Measurements from ENCODE around the gene PPP2R5D.

PPP2R5D gene

DNA sequence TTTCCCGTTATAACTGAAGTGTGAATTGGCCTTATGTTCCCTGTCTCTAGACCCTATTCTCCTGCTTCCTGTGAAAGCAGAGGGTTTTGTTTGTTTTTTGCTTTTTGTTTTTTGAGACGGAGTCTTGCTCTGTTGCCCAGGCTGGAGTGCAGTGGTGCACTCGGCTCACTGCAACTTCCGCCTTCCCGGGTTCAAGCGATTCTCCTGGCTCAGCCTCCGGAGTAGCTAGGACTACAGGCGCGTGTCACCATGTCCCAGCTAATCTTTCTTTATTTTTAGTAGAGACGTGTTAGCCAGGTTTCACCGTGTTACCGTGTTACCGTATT is 24.5 kb upstream of the PPP2R5D start:
- no peak for TF ChIP-seq ZNF274 (IDR thresholded peaks at IDR 0.05; ENCODE audit: low read depth, low read length)
- peak overlapping the region; percentile 27; the same call in 1 of the 2 replicates for H3K4me3 ChIP-seq (ENCODE audit: low read length)

DNA sequence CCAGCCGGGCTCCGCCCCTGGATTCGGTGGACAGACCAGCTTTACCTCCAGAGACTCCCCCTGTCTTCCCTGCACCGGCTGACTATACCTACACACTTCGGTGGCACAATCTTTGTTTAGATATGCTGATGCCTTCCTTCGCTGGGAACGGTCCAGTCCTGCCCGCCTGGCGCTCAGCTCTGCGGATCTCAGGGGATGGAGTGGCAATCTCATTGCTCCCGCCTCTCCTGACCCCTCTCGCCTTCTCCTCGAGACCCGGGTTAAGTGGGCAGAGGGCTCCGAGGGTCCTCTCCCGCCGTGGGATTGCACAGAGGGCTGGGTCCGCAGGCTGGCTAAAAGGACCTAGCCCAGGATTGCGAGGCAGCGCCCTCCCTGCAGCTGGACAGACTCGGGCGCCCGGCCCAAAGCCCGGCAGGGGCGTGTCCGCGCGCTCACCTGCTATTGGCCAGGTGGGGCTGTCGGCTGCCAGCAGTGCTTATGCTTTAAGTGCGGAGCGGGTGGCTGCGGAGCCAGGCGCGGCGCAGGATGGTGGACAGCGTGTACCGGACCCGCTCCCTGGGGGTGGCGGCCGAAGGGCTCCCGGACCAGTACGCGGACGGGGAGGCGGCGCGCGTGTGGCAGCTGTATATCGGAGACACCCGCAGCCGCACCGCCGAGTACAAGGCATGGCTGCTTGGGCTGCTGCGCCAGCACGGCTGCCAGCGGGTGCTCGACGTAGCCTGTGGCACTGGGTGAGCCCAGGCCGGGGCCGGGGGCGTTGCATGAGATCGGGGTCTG is 23.9 kb upstream of the PPP2R5D start, which contains the start of gene GNMT:
Gene GNMT, plus strand, starts transcription at position 512 of the 777 bp plus-strand sequence. Its CDS starts 14 bp downstream, at position 526.
- TF ChIP-seq ZNF274 (IDR thresholded peaks at IDR 0.05; ENCODE audit: low read depth, low read length) = no peak

DNA sequence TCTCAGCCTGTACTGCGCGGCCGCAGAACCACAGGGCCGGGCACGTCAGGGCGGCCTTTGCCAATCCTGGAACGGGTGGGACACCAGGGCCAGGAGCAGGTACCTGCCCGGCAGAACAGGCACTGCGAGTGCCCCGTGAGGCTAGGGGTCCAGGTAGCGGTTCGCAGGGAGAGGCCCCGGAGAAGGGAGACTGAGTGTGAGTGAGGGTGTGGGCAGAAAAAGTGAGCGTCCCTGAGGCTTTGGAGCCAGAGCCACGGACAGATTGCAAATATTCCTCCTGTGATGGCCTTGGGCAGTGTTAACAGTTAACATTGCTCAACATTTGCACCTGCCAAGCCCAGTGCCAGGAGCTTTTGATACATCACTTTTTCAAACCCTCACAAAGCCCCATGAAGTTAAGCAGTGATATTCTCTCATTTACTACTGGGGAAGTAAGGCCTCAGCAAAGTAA is 23.3 kb upstream of the PPP2R5D start:
- no peak overlapping the region for H3K4me3 ChIP-seq (ENCODE audit: low read length)
- no peak for TF ChIP-seq ZNF274 (IDR thresholded peaks at IDR 0.05; ENCODE audit: low read depth, low read length)

More for the DNA sequence above, 23.9 kb upstream of the PPP2R5D start, which contains the start of gene GNMT:
- peak within 1 kb of the TSS; percentile 27; the same call in 1 of the 2 replicates for H3K4me3 ChIP-seq (ENCODE audit: low read length)

DNA sequence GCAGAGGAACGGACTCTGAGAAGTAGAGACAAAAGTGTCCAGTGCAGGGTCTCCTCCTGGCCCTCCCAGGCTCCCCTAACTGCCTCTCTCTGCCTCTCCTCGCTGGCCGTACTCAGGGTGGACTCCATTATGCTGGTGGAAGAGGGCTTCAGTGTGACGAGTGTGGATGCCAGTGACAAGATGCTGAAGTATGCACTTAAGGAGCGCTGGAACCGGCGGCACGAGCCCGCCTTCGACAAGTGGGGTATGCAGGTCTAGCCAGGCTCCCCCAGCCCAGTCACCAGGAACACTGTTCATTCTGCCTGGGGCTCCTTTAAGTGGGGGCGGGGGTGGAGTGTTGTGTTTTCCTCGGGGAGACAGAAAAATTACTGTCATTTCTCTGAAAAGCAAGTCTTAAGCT is 22.3 kb upstream of the PPP2R5D start:
- H3K4me3 ChIP-seq (ENCODE audit: low read length) = no peak overlapping the region
- TF ChIP-seq ZNF274 (IDR thresholded peaks at IDR 0.05; ENCODE audit: low read depth, low read length) = no peak

DNA sequence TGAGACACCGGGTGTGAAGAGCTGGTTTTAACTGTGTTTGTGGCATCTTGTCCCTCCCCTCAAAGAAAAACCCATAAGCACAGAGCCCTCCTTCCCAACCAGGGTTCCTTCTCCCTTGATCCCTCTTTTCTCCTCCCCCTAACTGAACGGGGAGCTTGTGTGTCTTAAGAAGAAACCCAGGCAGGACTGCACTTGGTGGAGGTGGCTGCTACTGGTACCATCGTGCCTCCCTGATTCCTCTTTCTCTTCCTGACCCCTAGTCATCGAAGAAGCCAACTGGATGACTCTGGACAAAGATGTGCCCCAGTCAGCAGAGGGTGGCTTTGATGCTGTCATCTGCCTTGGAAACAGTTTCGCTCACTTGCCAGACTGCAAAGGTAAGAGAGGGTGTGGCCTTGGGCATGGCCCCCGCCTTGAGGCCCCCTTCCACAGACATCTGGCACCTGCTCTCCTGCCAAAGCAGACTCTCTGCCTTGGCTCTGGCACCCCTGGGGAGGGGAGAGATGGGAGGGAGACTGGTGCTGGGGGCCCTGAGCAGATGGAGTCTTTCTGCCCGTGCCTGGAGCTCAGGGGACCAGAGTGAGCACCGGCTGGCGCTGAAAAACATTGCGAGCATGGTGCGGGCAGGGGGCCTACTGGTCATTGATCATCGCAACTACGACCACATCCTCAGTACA is 21.7 kb upstream of the PPP2R5D start:
- TF ChIP-seq ZNF274 (IDR thresholded peaks at IDR 0.05; ENCODE audit: low read depth, low read length) = no peak
- no peak overlapping the region for H3K4me3 ChIP-seq (ENCODE audit: low read length)

DNA sequence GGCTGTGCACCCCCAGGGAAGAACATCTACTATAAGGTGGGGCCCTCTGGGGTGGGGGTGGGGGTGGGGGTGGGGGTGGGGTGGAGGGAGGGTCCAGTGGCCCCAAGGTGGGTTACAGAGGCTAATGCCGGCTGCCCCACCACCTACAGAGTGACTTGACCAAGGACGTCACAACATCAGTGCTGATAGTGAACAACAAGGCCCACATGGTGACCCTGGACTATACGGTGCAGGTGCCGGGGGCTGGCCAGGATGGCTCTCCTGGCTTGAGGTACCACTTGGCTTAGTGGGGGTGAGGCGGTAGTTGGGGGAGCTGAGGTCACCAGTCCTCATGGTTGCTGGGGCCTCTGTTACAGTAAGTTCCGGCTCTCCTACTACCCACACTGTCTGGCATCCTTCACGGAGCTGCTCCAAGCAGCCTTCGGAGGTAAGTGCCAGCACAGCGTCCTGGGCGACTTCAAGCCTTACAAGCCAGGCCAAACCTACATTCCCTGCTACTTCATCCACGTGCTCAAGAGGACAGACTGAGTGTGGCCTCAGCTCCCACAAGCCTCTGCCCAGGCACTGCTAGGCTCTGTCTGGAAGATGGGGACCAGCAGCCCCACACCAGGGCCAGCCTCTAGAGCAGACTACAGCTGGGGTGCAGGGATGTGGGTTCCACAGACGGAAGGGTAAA is 21.1 kb upstream of the PPP2R5D start:
- H3K4me3 ChIP-seq (ENCODE audit: low read length) = no peak overlapping the region
- no peak for TF ChIP-seq ZNF274 (IDR thresholded peaks at IDR 0.05; ENCODE audit: low read depth, low read length)

DNA sequence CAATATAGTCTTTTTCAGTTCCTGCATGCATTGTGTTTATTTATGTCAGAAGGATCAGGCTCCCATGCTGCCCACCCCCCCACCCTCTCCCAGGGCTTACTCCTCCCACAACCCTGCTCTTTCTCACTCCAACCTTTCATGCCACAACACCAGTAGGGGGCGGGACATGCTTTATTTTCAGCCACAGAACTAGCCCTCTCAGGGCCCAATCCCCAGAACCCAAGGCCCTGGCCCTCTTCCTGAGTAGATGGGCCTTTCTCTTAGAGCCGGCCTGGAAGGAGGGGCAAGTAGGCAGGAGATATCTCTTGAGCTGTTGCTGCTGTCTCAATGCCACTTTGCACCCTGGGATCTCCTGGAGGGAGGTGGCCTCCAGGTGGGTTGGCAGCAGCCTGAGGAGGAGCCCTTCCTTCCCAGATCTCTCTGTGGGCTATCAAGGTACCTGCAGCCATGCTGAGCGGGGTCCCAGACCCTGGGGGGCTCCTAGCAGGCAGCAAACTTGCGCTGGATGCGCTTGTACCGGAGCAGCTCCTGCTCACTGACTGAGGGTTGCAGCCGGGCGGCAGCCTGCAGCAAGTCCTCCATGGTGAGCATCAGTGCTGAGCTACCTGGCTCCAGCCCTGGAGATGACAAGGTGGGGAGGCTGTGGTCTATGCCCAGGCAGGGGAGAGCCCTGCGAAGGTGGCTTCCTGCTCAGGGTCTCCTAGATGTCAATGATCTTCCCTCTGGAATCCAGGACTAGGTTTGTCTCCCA is 20.3 kb upstream of the PPP2R5D start:
- no peak overlapping the region for H3K4me3 ChIP-seq (ENCODE audit: low read length)
- no peak for TF ChIP-seq ZNF274 (IDR thresholded peaks at IDR 0.05; ENCODE audit: low read depth, low read length)

DNA sequence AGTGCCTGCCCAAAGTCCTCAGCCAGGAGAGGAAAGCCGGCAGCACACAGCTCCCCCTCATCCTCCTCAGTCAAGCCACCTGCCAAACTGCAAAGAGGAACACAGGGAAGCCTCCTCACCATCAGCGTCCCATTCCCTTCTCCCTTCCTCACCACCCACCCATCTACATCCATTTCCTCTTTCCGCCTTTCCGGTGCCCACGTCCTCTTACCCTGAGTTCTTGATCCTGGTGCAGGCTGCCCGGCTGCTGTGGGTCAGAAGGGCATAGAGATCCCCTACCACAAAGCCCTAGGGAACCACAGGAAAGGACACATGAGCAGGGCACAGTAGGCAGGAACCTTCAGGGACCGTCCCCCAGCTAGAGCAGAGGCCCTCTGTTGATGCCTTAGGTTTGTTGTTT is 17.8 kb upstream of the PPP2R5D start:
- TF ChIP-seq ZNF274 (IDR thresholded peaks at IDR 0.05; ENCODE audit: low read depth, low read length) = no peak
- no peak overlapping the region for H3K4me3 ChIP-seq (ENCODE audit: low read length)

DNA sequence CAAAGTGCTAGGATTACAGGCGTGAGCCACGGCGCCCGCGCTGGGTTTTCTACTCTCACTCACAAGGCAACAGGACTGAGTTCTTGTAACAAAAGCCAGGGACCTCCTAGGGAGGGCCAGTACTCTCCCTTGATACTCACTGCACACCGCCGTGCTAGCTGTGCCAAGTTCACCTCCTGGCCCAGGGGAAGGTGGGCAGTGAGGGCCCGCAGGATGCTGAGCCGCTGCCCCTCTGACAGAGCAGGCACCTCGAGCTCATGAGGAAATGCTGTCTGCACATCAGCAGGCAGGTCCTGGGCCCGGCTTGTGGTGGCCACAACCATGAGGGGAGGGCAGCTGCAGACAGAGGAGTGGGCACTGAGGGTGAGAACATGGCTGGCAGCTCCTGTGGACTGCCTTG is 17.1 kb upstream of the PPP2R5D start:
- TF ChIP-seq ZNF274 (IDR thresholded peaks at IDR 0.05; ENCODE audit: low read depth, low read length) = no peak
- H3K4me3 ChIP-seq (ENCODE audit: low read length) = no peak overlapping the region

DNA sequence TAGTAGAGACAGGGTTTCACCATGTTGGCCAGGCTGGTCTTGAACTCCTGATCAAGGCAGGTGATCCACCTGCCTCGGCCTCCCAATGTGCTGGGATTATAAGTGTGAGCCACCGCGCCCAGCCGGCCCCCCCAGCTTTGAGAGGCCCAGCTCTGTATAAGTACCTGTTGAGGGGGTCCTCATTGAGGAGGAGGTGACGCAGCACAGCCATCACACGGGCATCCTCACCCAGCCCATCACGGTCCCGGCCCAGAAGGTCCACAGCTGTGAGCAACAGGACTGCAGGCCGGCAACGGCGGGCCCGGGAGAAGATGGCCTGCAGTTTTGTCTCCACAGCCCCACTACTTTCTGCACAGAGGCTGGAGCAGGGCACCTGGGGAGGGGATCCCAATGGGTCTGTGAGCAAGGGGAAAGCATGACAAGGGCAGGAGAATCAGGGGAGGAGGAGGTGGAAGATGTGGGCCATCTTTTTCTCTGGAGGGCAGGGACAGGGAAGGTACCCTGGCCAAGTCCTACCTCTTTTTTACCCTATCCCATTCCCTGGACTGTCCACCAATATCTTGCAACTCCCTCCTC is 16.2 kb upstream of the PPP2R5D start:
- no peak for TF ChIP-seq ZNF274 (IDR thresholded peaks at IDR 0.05; ENCODE audit: low read depth, low read length)
- no peak overlapping the region for H3K4me3 ChIP-seq (ENCODE audit: low read length)

DNA sequence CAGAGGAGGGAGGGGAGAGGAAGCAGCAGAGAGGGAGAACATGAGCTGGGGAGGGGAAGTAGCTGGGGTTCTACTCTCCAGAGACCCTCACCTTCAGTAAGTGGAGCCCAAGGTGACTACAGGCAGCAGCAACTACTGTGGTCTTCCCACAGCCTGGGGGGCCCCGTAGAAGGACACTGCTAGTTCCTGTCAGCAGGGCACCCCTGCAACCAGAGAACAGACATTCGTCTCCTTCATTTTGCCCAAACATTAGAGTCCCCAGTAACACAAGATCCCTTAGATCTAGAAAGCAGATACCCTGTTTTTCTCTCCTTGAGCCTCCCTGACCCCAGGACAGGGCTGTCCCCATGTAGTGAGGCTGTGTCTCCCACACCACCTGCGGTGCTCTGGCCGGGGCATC is 15.6 kb upstream of the PPP2R5D start:
- no peak overlapping the region for H3K4me3 ChIP-seq (ENCODE audit: low read length)
- no peak for TF ChIP-seq ZNF274 (IDR thresholded peaks at IDR 0.05; ENCODE audit: low read depth, low read length)

DNA sequence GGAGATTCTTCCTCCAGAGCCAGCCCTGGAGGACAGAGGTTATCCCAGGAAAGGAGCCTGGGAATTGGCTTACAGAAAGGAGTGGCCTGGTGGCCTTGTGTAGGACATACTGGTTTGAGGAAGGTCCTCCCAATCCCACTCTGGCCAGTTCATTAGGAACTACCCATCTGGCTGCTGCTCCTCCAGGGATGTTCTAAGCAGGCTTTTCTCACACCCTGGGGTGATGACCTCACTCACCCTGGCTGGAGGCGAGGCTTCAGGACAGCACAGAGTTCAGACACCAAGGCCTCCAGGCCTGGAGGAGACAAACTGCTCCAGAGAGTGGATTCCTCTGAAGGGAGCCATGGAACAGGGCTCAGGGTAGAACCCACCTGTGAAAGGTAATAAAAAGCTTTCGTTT is 14.9 kb upstream of the PPP2R5D start:
- TF ChIP-seq ZNF274 (IDR thresholded peaks at IDR 0.05; ENCODE audit: low read depth, low read length) = no peak
- H3K4me3 ChIP-seq (ENCODE audit: low read length) = no peak overlapping the region

DNA sequence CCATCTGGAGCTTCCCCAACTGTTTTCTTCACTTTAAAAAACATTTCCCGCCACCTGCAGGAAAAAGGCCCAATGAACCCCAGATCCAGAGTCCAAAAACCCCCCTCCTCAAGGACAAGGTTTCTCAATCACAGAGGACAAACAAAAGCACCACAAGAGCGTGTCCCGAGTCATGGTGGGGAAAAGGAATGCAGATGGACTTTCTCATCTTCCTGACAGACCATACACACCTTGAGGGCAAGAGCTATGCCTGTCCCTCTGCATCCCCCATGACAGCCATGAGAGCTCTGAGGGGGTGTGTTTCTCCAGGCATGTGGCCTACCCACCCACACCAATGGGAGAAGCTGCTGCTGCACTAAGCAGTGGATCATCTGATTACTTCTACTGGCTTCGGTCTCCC is 14.4 kb upstream of the PPP2R5D start:
- H3K4me3 ChIP-seq (ENCODE audit: low read length) = no peak overlapping the region
- no peak for TF ChIP-seq ZNF274 (IDR thresholded peaks at IDR 0.05; ENCODE audit: low read depth, low read length)

All from GM08714 (cell line).